HCT116 (cell line): ENCODE results near the gene MAPK7. TPM values are rescaled to one million over a fixed set of nuclear protein-coding genes. Genes with fewer than 3 reads are reported as not detected.

Experiments used
- ATAC-seq: fragments of 200-7000 bp; cut with Tn5 transposase; 2 replicates; pipeline ENCODE4 v1.9.1; 2020; ENCODE audit warnings: mild to moderate bottlenecking, moderate library complexity
- BruUV-seq: library from RNA; stranded (reverse); fragments of 400-500 nt; replicated peaks from 2 replicates; lab custom pipeline; 2021; lab: Mats Ljungman, UMichigan
- CTCF ChIA-PET: fragments of 300-600 bp; sonication (Branson Sonifier 250); formaldehyde crosslinking; loops from one replicate; lab custom pipeline; 2021; ENCODE audit warnings: antibody characterized with exemption; lab: Charles Lee
- POLR2A ChIA-PET: fragments of 300-600, 350-600 bp; sonication (Branson Sonifier 250); formaldehyde crosslinking; loops from one replicate; lab custom pipeline; 2021; ENCODE audit warnings: antibody characterized with exemption; lab: Charles Lee
- RAD21 ChIA-PET, 2 experiments: fragments of 300-600 bp; sonication (Branson Sonifier 250); formaldehyde crosslinking; loops; one replicate each; lab custom pipeline; 2023; ENCODE audit warnings: low total read pairs in 2 of 2; ENCODE audit not compliant: uncharacterized antibody in 2 of 2, unreplicated experiment in 2 of 2, low non-redundant PET in 1 of 2; lab: Charles Lee
- DNase-seq: peaks from one replicate; pipeline ENCODE4 v3.0.0-alpha.2; 2010; ENCODE audit warnings: low read depth, low spot score
- H2AFZ ChIP-seq: fragments of 200-600 bp; shearing (Covaris generic), sonication (generic); 2 replicates; pipeline ENCODE4 v1.6.1; 2017; ENCODE audit warnings: low read depth, mixed run types, mixed read lengths, antibody characterized with exemption, low read length; ENCODE audit not compliant: poor library complexity, severe bottlenecking
- H3K27ac ChIP-seq: 2 replicates; pipeline ENCODE4 v1.5.1; 2012; ENCODE audit warnings: low read depth, low read length
- H3K27me3 ChIP-seq: fragments of 200-600 bp; sonication (generic); 2 replicates; pipeline ENCODE4 v1.6.1; 2016; ENCODE audit warnings: mixed run types, low read length, mixed read lengths; ENCODE audit not compliant: insufficient read depth
- H3K36me3 ChIP-seq, 2 experiments: fragments of 200-500 bp in 1 of 2; fragments of 200-600 bp in 1 of 2; sonication (Bioruptor generic) in 1 of 2; sonication (generic) in 1 of 2; 2 replicates each; pipeline versions ENCODE4 v1.5.1 to v1.6.1; 2014 to 2016; ENCODE audit warnings: low read length in 2 of 2, inconsistent platforms in 1 of 2, mixed read lengths in 1 of 2, mixed run types in 1 of 2; ENCODE audit not compliant: insufficient read depth in 2 of 2, control insufficient read depth in 1 of 2
- H3K4me1 ChIP-seq, 2 experiments: fragments of 200-600 bp in 1 of 2; sonication (generic) in 1 of 2; 2 replicates each; pipeline versions ENCODE4 v1.5.1 to v1.6.1; 2012 to 2017; ENCODE audit warnings: low read length in 2 of 2, inconsistent platforms in 1 of 2, mild to moderate bottlenecking in 1 of 2, mixed read lengths in 1 of 2, mixed run types in 1 of 2, moderate library complexity in 1 of 2; ENCODE audit not compliant: insufficient read depth in 2 of 2, control insufficient read depth in 1 of 2
- H3K4me2 ChIP-seq: fragments of 200-600 bp; sonication (generic); 2 replicates; pipeline ENCODE4 v1.6.1; 2017; ENCODE audit warnings: mixed run types, low read length, mixed read lengths
- H3K4me3 ChIP-seq, 2 experiments: fragments of 200-600 bp in 1 of 2; sonication (generic) in 1 of 2; replicated peaks in 1 of 2; 2 replicates each; pipeline ENCODE4 v1.5.1; 2011 to 2016; ENCODE audit warnings: low read length in 2 of 2, control low read depth in 1 of 2, low read depth in 1 of 2, mild to moderate bottlenecking in 1 of 2, mixed read lengths in 1 of 2, mixed run types in 1 of 2
- H3K79me2 ChIP-seq: fragments of 200-600 bp; sonication (generic); 2 replicates; pipeline ENCODE4 v1.6.1; 2017; ENCODE audit warnings: mild to moderate bottlenecking, mixed run types, low read length, moderate library complexity, mixed read lengths; ENCODE audit not compliant: insufficient read depth
- H3K9ac ChIP-seq: fragments of 200-600 bp; sonication (generic); 2 replicates; pipeline ENCODE4 v1.6.1; 2016; ENCODE audit warnings: low read length, mixed read lengths
- H3K9me2 ChIP-seq: fragments of 200-600 bp; sonication (generic), shearing (Covaris generic); 2 replicates; pipeline ENCODE4 v1.6.1; 2017; ENCODE audit warnings: mixed run types, mild to moderate bottlenecking, moderate library complexity; ENCODE audit not compliant: insufficient read depth
- H3K9me3 ChIP-seq, 2 experiments: fragments of 200-500 bp in 1 of 2; fragments of 200-600 bp in 1 of 2; sonication (Bioruptor generic) in 1 of 2; sonication (generic) in 1 of 2; 2 replicates each; pipeline ENCODE4 v1.6.1; 2014 to 2017; ENCODE audit warnings: low read length in 2 of 2, mixed read lengths in 2 of 2, inconsistent platforms in 1 of 2, low read depth in 1 of 2, mild to moderate bottlenecking in 1 of 2, mixed run types in 1 of 2, moderate library complexity in 1 of 2; ENCODE audit not compliant: control insufficient read depth in 1 of 2, insufficient read depth in 1 of 2
- H4K20me1 ChIP-seq: fragments of 200-600 bp; sonication (generic), shearing (Covaris generic); 2 replicates; pipeline ENCODE4 v1.6.1; 2017; ENCODE audit warnings: mixed run types, mild to moderate bottlenecking, moderate library complexity; ENCODE audit not compliant: insufficient read depth
- CBX3 ChIP-seq: IDR thresholded peaks from 2 replicates; pipeline ENCODE4 v1.6.1; 2012; ENCODE audit warnings: low read depth
- CEBPB ChIP-seq: IDR thresholded peaks from 2 replicates; pipeline ENCODE4 v1.6.1; 2012; ENCODE audit warnings: low read depth
- CTCF ChIP-seq, 3 experiments: fragments of 200-600 bp in 1 of 3; sonication (generic) in 1 of 3; IDR thresholded peaks in 2 of 3; conservative IDR thresholded peaks in 1 of 3; 2 replicates each; pipeline ENCODE4 v1.5.1; 2012 to 2017; ENCODE audit warnings: low read depth in 2 of 3, low read length in 2 of 3, antibody characterized with exemption in 1 of 3, borderline replicate concordance in 1 of 3, control low read depth in 1 of 3, mild to moderate bottlenecking in 1 of 3, mixed read lengths in 1 of 3, mixed run types in 1 of 3, moderate library complexity in 1 of 3; ENCODE audit not compliant: insufficient read depth in 1 of 3
- EGR1 ChIP-seq: IDR thresholded peaks from 2 replicates; pipeline ENCODE4 v1.6.1; 2012; ENCODE audit warnings: low read depth
- ELF1 ChIP-seq: IDR thresholded peaks from 2 replicates; pipeline ENCODE4 v1.6.1; 2012; ENCODE audit warnings: low read depth, borderline replicate concordance
- EZH2 ChIP-seq: fragments of 200-600 bp; sonication (generic); IDR thresholded peaks from 2 replicates; pipeline ENCODE4 v1.6.1; 2017; ENCODE audit warnings: antibody characterized with exemption, mixed run types
- EZH2phosphoT487 ChIP-seq: fragments of 200-600 bp; IDR thresholded peaks from 2 replicates; pipeline ENCODE4 v1.6.1; 2018; ENCODE audit warnings: antibody characterized with exemption, borderline replicate concordance
- FOSL1 ChIP-seq: IDR thresholded peaks from 2 replicates; pipeline ENCODE4 v1.6.1; 2012; ENCODE audit warnings: low read depth
- JUND ChIP-seq: IDR thresholded peaks from 2 replicates; pipeline ENCODE4 v1.6.1; 2012
- MAX ChIP-seq: IDR thresholded peaks from 2 replicates; pipeline ENCODE4 v1.6.1; 2012
- POLR2A ChIP-seq: IDR thresholded peaks from 2 replicates; pipeline ENCODE4 v1.7.0; 2011; ENCODE audit warnings: borderline replicate concordance; ENCODE audit not compliant: insufficient read depth, insufficient read length; ENCODE audit errors: extremely low read depth
- POLR2AphosphoS5 ChIP-seq: IDR thresholded peaks from 2 replicates; pipeline ENCODE4 v1.6.1; 2011; ENCODE audit warnings: mild to moderate bottlenecking, low read depth, low read length, moderate library complexity
- RAD21 ChIP-seq: IDR thresholded peaks from 2 replicates; pipeline ENCODE4 v1.6.1; 2012; ENCODE audit warnings: low read depth, mild to moderate bottlenecking
- SIN3A ChIP-seq: IDR thresholded peaks from 2 replicates; pipeline ENCODE4 v1.6.1; 2012; ENCODE audit warnings: low read depth
- SRF ChIP-seq: IDR thresholded peaks from 2 replicates; pipeline ENCODE4 v1.6.1; 2012; ENCODE audit warnings: low read depth
- TCF7L2 ChIP-seq: IDR thresholded peaks from 2 replicates; pipeline ENCODE4 v1.7.0; 2011; ENCODE audit warnings: borderline replicate concordance, inconsistent platforms; ENCODE audit not compliant: insufficient read depth, insufficient read length; ENCODE audit errors: extremely low read depth
- YY1 ChIP-seq: IDR thresholded peaks from 2 replicates; pipeline ENCODE4 v1.6.1; 2011; ENCODE audit warnings: low read length, low read depth, moderate library complexity, mild to moderate bottlenecking; ENCODE audit not compliant: insufficient replicate concordance; ENCODE audit errors: extremely low read depth
- ZBTB33 ChIP-seq: IDR thresholded peaks from 2 replicates; pipeline ENCODE4 v1.6.1; 2011; ENCODE audit warnings: mild to moderate bottlenecking, low read length, moderate library complexity; ENCODE audit not compliant: insufficient replicate concordance; ENCODE audit errors: extremely low read depth
- ZFX ChIP-seq: fragments of 450-650 bp; IDR thresholded peaks from 2 replicates; pipeline ENCODE4 v1.6.1; 2017
- intact Hi-C: fragments of 100-400 bp; cut with micrococcal nuclease; formaldehyde crosslinking; loops from 2 replicates; pipeline ENCODE4 v1.10.0; 2022
- total RNA-seq: library from RNA; stranded (reverse); gene quantifications from one replicate; pipeline ENCODE4 v1.2.1, GENCODE V29; 2021; ENCODE audit not compliant: unreplicated experiment

Gene MAPK7
- total RNA-seq, 1 experiment from 2014 or later = 15.3 TPM

GRCh38 chr17:19403021-19403420, 24.7 kb downstream of the MAPK7 start:
- BruUV-seq = no TSS peak
- Histone ChIP-seq H3K4me3 (no peak overlapping the region), H3K79me2 (no peaks in the 10 kb centered on the region), H3K4me2 (no peak overlapping the region), H3K27ac (no peak overlapping the region), H2AFZ (no peak overlapping the region), H3K4me1 (peaks cover 8% of the 10 kb centered on the region in 2 experiments), H3K9ac (no peak overlapping the region), H3K9me3 (no peaks in the 10 kb centered on the region), H3K36me3 (no peaks in the 10 kb centered on the region), H3K9me2 (no peaks in the 10 kb centered on the region), H4K20me1 (no peaks in the 10 kb centered on the region), H3K27me3 (no peaks in the 10 kb centered on the region)
- DNase-seq = no peak
- TF ChIP-seq CBX3 (no peak), POLR2AphosphoS5 (no peak), YY1 (no peak)
- ChIA-PET RAD21 (no interaction called here), POLR2A (no interaction called here), CTCF (no interaction called here)
- intact Hi-C loops = no loop called here
- no peak for ATAC-seq

GRCh38 chr17:19404264-19404663, 26.0 kb downstream of the MAPK7 start:
- no TSS peak for BruUV-seq
- no peaks in the 10 kb centered on the region for H3K36me3 ChIP-seq
- DNase-seq = no peak
- intact Hi-C loops = no loop called here
- H3K4me2 ChIP-seq = no peak overlapping the region
- H3K27me3 ChIP-seq = no peaks in the 10 kb centered on the region
- no peak for ATAC-seq
- POLR2A ChIA-PET = no interaction called here
- no peak overlapping the region for H3K4me3 ChIP-seq
- CTCF ChIA-PET = no interaction called here
- peaks cover 0 to 4% of the 10 kb centered on the region in 2 experiments; a peak in 2 of 4 replicates for H3K4me1 ChIP-seq
- H3K9me2 ChIP-seq = no peaks in the 10 kb centered on the region
- no peak overlapping the region for H3K9ac ChIP-seq
- H3K9me3 ChIP-seq = no peaks in the 10 kb centered on the region
- no peak overlapping the region for H2AFZ ChIP-seq
- no peaks in the 10 kb centered on the region for H3K79me2 ChIP-seq
- H3K27ac ChIP-seq = no peak overlapping the region
- no peaks in the 10 kb centered on the region for H4K20me1 ChIP-seq
- RAD21 ChIA-PET = no interaction called here
- no peak for TF ChIP-seq ZFX
- no peak for TF ChIP-seq JUND
- TF ChIP-seq CEBPB = no peak
- TF ChIP-seq CTCF (IDR thresholded peaks at IDR 0.05 in 2 of 3, conservative IDR thresholded peaks at IDR 0.05 in 1 of 3; ENCODE audit: borderline replicate concordance in 1 of 3, insufficient read depth in 1 of 3, low read depth in 2 of 3, low read length in 2 of 3) = no peak
- no peak for TF ChIP-seq EGR1
- TF ChIP-seq RAD21 = no peak
- TF ChIP-seq TCF7L2 = no peak
- no peak for TF ChIP-seq ELF1
- TF ChIP-seq SRF = no peak
- no peak for TF ChIP-seq POLR2A
- TF ChIP-seq CBX3 = no peak
- no peak for TF ChIP-seq SIN3A
- no peak for TF ChIP-seq MAX
- TF ChIP-seq EZH2 = no peak
- TF ChIP-seq EZH2phosphoT487 = no peak
- no peak for TF ChIP-seq POLR2AphosphoS5
- no peak for TF ChIP-seq FOSL1
- no peak for TF ChIP-seq ZBTB33
